Measurements from ENCODE around the gene RFX3. TPM values are rescaled to one million over a fixed set of nuclear protein-coding genes. Genes with fewer than 3 reads are reported as not detected.

Gene RFX3
- total RNA-seq, 1 experiment from 2014 or later, result 7.4 TPM

DNA sequence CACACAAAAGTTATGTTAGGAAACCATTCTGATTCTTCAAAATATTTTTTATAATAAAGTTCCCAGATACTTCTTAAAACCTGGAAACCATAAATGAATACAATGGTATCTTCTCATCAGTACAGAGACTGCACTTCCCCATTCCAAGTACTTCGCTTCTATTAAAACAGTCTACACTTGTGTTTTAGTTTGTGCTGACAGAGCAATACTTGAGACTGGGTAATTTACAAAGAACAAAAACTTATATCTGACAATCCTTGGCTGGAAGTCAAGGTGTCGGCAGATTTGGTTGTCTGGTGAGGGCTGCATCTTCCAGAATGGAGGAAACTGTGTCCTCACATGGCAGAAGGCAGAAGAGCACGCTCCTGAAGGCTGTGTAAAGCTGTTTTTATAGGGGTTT is 70.1 kb downstream of the RFX3 start:
- Histone ChIP-seq H3K4me1 (ENCODE audit: insufficient read depth, low read length, poor library complexity, severe bottlenecking) (peaks cover 14% of the 10 kb centered on the region), H3K4me3 (ENCODE audit: low read depth, low read length, poor library complexity, severe bottlenecking) (no peak overlapping the region), H3K27me3 (replicated peaks; ENCODE audit: insufficient read depth, low read depth, low read length, poor library complexity) (no peaks in the 10 kb centered on the region), H3K27ac (ENCODE audit: low read depth, low read length, poor library complexity, severe bottlenecking) (no peak overlapping the region), H3K9me3 (ENCODE audit: low read depth, low read length, poor library complexity, severe bottlenecking) (no peaks in the 10 kb centered on the region), H3K36me3 (ENCODE audit: insufficient read depth, low read length, poor library complexity, severe bottlenecking) (no peaks in the 10 kb centered on the region)
- BruUV-seq (replicated peaks), result no TSS peak
- POLR2A ChIA-PET (ENCODE audit: low non-redundant PET), result no interaction called here
- CTCF ChIA-PET, result no interaction called here
- intact Hi-C loops (cut with micrococcal nuclease; ENCODE audit: unreplicated experiment), result no loop called here
- no peak for DNase-seq (ENCODE audit: low spot score)
- TF ChIP-seq EZH2 (IDR thresholded peaks at IDR 0.05; ENCODE audit: borderline replicate concordance, low read depth, low read length, poor library complexity, severe bottlenecking), result no peak
- TF ChIP-seq, protein P1, sequence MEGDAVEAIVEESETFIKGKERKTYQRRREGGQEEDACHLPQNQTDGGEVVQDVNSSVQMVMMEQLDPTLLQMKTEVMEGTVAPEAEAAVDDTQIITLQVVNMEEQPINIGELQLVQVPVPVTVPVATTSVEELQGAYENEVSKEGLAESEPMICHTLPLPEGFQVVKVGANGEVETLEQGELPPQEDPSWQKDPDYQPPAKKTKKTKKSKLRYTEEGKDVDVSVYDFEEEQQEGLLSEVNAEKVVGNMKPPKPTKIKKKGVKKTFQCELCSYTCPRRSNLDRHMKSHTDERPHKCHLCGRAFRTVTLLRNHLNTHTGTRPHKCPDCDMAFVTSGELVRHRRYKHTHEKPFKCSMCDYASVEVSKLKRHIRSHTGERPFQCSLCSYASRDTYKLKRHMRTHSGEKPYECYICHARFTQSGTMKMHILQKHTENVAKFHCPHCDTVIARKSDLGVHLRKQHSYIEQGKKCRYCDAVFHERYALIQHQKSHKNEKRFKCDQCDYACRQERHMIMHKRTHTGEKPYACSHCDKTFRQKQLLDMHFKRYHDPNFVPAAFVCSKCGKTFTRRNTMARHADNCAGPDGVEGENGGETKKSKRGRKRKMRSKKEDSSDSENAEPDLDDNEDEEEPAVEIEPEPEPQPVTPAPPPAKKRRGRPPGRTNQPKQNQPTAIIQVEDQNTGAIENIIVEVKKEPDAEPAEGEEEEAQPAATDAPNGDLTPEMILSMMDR (conservative IDR thresholded peaks at IDR 0.05; ENCODE audit: low read depth, low read length), result no peak

DNA sequence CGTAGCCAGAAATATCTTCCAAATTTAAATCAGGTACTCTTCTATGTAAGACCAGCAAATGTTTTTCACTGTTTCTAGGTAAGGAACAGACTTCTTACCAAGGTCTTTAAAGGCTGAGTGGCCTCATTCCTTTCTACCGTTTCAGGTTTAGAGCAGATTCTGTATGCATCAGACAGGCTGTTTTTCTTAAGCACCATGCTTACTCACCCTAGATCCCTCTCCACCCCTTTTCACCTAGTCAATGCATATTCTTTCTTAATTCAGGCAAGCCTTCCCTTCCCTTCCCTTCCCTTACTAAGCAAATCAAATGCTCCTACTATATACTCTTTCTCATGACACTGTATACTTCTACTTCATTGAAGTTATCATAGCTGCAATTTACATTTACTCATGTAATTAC is 70.7 kb downstream of the RFX3 start:
- intact Hi-C loops (cut with micrococcal nuclease; ENCODE audit: unreplicated experiment), result no loop called here
- ChIA-PET POLR2A (ENCODE audit: low non-redundant PET) (no interaction called here), CTCF (no interaction called here)
- Histone ChIP-seq H3K27me3 (replicated peaks; ENCODE audit: insufficient read depth, low read depth, low read length, poor library complexity) (no peaks in the 10 kb centered on the region), H3K4me3 (ENCODE audit: low read depth, low read length, poor library complexity, severe bottlenecking) (no peak overlapping the region), H3K9me3 (ENCODE audit: low read depth, low read length, poor library complexity, severe bottlenecking) (no peaks in the 10 kb centered on the region), H3K4me1 (ENCODE audit: insufficient read depth, low read length, poor library complexity, severe bottlenecking) (peaks cover 14% of the 10 kb centered on the region), H3K27ac (ENCODE audit: low read depth, low read length, poor library complexity, severe bottlenecking) (no peak overlapping the region), H3K36me3 (ENCODE audit: insufficient read depth, low read length, poor library complexity, severe bottlenecking) (no peaks in the 10 kb centered on the region)
- BruUV-seq (replicated peaks), result no TSS peak
- TF ChIP-seq, protein P1 (conservative IDR thresholded peaks at IDR 0.05; ENCODE audit: low read depth, low read length), result no peak
- no peak for TF ChIP-seq EZH2 (IDR thresholded peaks at IDR 0.05; ENCODE audit: borderline replicate concordance, low read depth, low read length, poor library complexity, severe bottlenecking)
- DNase-seq (ENCODE audit: low spot score), result no peak

DNA sequence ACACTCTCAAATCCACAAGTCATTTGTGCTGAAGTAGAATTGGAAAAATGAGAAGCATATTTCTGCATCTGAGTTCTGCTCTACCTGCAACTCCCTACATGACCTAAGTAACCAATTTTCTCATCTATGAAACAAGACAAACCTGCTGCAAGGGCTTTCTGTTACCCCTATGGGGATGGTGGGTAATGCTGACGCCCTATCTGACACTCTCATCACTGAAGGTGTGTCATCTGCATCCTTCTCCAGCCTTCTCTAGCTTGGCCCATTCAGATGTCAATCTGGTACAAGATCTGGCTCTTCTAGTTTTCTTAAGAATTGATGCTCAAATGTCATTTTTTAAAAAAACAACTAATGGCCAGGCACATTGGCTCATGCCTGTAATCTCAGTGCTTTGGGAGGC is 73.8 kb downstream of the RFX3 start:
- Histone ChIP-seq H3K36me3 (ENCODE audit: insufficient read depth, low read length, poor library complexity, severe bottlenecking) (no peaks in the 10 kb centered on the region), H3K9me3 (ENCODE audit: low read depth, low read length, poor library complexity, severe bottlenecking) (no peaks in the 10 kb centered on the region), H3K4me1 (ENCODE audit: insufficient read depth, low read length, poor library complexity, severe bottlenecking) (no peaks in the 10 kb centered on the region), H3K27me3 (replicated peaks; ENCODE audit: insufficient read depth, low read depth, low read length, poor library complexity) (no peaks in the 10 kb centered on the region), H3K27ac (ENCODE audit: low read depth, low read length, poor library complexity, severe bottlenecking) (no peak overlapping the region), H3K4me3 (ENCODE audit: low read depth, low read length, poor library complexity, severe bottlenecking) (no peak overlapping the region)
- no peak for DNase-seq (ENCODE audit: low spot score)
- intact Hi-C loops (cut with micrococcal nuclease; ENCODE audit: unreplicated experiment), result no loop called here
- CTCF ChIA-PET, result no interaction called here
- POLR2A ChIA-PET (ENCODE audit: low non-redundant PET), result no interaction called here
- no TSS peak for BruUV-seq (replicated peaks)
- TF ChIP-seq, protein P1 (conservative IDR thresholded peaks at IDR 0.05; ENCODE audit: low read depth, low read length), result no peak
- TF ChIP-seq EZH2 (IDR thresholded peaks at IDR 0.05; ENCODE audit: borderline replicate concordance, low read depth, low read length, poor library complexity, severe bottlenecking), result no peak
